HG02763 (cell line): ENCODE results near the gene OTOGL.
"Not testable (repeated sequence)": the region's sequence is repeated elsewhere in the genome, so short reads cannot be mapped to it uniquely, and the experiment has no call there.

Source experiments
- ATAC-seq: cut with Tn5 transposase; IDR thresholded peaks from one replicate; pipeline ENCODE4 v1.9.1; 2021; ENCODE audit warnings: mild to moderate bottlenecking, moderate library complexity; ENCODE audit not compliant: unreplicated experiment

Gene OTOGL

DNA sequence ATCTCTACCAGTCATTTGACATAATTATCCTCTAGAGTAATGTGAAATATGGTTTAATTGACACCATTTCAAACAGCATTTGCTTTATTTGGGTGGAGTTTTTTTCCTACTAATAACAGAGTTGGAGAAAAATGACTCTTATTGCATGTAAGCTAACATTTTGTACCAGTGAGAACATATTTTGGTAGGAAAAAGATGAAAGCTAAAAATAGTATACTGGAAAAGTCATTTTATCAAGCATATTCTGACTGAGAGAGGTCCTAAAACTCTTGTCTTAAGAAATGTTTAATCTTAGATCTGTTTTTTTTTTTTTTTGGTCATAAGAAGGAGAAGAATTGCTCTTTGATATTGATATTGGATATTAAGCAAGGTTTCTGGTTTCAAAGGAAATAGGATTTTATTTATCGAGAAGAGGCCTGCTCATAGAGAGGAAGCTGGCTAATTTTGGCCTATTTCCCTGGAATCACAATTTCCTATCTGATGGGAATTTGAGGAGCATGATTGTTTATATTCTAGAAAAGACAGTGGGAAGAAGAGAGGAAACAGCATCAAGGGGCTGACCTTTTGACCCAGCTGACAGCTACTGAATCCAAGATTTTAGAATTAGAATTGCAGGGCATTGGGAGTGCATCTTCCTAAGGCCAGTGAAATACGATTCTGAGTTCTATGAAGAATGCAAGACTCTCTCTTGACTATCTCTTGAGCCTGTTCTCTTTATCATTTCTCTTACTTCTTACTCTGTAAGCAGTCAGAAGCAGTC, 19.4 kb downstream of the OTOGL start:
- no peak for ATAC-seq

DNA sequence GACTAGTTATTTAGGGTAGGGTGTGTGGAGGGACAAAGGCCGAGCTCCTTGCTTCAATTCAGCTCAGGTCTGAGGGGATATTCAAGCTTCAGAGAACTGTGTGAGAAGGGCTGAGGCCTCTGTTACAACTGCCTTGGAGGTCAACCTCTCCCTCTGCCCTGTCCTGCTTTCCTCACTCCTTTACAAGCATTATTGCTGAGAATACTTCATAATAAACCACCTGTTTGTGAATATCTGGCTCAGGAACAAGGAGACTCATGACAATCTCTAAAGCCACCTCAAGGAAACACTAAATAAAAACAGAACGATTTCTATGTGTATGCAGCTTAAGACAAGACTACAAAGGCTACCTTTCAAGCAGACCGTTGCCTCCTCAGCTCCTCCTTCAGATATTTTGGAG, 21.7 kb downstream of the OTOGL start:
- ATAC-seq, result no peak

DNA sequence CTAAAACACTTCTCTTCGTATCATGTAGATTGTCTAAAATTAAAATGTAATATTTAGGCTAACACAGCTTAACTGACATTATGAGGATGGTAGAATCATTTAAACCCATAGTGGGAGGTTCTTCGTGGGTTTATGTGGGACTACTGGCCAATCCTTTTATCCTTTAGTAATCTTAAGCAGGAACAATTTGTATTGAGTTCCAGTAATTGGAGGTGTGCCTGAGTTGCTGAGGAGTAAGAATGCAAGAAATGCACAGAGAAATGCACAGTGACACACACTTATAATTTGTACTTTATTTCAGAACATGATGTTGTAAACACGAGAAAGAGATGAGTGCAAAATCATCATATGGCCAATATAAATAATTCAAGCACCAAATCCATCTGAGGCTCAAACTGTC, 22.3 kb downstream of the OTOGL start:
- no peak for ATAC-seq

DNA sequence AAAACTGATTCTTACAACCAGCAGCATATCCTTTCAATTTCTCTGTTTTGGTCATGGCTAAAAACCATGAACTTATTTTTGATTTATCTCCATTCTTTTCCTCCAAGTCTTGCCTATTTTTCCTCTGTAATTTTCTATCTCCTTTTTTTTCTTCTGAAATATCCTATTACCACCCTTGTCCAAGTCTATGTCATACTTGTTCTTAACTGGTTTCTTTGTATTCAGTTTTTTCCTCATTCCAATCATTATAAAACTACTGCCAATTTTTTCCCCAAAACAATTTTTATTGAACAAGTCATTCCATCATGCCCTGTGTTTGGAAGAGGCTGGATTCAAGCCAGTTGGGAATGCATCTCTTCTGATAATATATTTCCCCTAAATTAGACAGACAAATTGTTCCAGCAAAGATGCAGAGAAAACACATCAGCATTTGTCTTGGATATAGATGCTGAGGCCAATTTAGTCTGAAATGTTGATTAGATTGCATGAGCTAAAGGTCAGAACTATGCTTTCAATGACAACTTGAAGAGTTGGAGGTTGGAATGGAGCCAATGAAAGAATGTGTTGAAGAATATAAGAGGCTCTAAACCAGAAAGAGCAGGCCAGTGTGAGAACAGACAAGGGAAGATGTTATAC, 30.7 kb downstream of the OTOGL start:
- no peak for ATAC-seq

DNA sequence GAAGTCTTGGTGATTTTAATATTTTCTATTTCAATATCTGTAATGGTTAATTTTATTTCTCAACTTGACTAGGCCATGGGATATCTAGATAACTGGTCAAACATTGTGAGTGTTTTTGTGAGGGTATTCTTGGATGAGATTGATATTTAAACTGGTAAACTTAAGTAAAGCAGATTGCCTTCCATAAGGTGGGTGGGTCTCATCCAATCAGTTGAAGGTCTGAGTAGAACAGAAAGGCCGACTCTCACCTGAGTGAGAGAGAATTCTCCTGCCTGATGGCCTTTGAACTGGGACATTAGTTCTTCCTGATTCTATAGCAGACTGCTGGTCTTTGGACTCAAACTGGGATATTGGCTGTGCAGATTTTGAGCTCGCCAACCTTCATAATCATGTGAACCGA, 36.3 kb downstream of the OTOGL start:
- ATAC-seq, result no peak

DNA sequence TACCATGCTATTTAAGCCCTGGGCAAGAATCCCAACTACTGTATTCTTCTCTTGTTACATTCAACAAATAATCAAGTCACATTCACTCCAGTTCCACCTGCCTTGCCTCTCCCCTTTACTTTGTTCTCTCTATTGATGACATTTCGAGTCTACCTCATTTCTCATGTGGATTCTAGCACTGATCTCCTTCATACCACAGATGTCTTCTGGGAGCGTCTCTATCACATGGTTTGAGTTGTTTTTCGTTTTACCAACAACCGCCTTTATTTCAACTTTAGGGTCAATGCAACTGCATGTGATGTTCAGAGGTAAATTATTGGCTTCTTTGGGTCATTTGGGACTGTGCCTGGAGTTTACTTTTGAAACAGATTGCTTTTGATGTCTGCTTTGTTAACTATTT, 40.7 kb downstream of the OTOGL start:
- ATAC-seq, result no peak

DNA sequence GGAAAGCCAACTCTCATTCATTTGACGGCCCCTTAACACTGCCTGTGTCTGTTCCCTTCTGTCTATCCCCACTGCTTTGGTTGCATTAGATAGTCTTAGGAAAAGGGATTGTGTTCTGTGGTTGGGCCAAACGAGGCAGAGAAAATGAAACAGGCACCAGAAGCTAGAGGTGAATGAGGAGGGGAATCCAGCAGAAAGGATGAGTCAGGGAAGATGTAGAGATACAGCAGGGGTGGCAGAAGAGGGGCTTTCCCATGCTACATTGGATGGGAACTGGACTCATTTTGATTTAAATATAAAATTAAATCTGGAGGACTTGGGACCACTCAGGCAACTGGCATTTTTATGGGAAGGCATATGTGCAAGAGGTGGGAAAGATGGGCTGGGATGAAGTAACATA, 43.3 kb downstream of the OTOGL start:
- no peak for ATAC-seq

DNA sequence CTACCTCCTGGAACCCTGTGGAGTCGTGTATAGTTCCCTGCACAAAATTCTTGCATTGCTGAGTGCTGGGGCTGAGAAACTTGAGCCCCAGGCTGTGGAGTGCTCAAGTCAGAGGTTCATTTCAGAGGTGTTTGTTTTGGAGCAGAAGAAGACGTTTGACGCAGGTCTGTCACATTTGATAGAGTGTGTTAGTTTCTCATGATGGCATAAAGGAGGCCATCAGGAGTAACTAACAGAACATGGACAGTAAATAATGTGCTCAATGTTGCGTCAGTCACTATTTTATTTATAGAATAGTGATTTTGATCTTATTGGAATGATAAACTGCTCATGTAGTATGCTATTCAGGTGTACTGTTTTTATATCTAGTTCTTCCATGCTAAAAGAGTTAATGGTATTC, 44.2 kb downstream of the OTOGL start:
- ATAC-seq, result no peak

DNA sequence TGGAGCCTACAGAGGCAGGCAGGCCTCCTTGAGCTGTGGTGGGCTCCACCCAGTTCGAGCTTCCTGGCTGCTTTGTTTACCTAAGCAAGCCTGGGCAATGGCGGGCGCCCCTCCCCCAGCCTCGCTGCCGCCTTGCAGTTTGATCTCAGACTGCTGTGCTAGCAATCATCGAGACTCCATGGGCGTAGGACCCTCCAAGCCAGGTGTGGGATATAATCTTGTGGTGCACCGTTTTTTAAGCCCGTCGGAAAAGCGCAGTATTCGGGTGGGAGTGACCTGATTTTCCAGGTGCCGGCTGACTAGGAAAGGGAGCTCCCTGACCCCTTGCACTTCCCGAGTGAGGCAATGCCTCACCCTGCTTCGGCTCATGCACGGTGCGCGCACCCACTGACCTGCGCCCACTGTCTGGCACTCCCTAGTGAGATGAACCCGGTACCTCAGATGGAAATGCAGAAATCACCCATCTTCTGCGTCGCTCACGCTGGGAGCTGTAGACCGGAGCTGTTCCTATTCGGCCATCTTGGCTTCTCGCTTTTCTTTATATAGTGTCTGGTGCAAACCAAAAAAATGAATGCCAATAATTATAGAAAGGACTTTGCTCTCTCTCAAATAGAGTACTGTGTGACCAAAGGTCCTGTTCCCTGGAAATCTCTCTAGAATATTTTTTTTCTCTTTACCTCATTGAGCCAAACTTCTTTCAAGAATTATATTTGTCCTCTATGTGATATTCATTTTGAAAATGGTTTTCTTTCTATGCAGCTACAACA, 50.4 kb downstream of the OTOGL start:
- not testable (repeated sequence) for ATAC-seq

DNA sequence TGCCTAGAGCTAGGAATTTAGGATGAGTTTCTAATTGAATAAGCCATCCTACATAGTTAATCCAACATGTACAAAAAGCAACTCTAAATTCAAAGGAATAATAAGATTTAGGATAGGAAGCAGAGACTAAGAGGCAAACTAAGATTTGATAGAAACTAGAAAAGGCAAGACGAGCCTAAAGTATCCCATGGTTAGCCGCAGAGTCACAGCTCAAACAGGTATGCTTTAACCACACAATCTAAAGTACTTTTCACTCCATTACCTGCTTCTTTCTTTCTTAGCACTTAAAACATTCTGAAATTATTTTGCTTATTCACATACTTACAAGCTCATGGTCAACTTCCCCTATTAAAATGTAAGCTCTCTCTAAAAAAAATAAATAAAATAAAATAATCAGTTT, 51.8 kb downstream of the OTOGL start:
- ATAC-seq, result no peak

DNA sequence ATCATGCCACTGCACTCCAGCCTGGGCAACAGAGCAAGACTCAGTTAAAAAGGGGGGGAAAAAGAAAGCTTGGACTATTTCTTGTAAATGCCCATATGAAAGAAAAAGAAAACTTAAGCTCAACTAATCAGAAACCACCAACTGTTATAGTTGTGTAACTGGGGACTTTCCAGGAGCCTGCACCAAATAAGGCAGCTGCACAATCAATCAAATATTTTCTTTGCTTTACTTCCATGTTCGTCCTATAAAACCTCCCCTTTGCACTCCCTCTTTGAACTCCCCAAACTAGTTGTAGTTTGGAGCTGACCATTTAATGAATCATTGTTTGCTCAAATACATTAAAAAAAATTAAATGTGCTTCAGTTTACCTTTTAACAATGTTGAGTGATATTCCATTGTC, 54.9 kb downstream of the OTOGL start:
- no peak for ATAC-seq

DNA sequence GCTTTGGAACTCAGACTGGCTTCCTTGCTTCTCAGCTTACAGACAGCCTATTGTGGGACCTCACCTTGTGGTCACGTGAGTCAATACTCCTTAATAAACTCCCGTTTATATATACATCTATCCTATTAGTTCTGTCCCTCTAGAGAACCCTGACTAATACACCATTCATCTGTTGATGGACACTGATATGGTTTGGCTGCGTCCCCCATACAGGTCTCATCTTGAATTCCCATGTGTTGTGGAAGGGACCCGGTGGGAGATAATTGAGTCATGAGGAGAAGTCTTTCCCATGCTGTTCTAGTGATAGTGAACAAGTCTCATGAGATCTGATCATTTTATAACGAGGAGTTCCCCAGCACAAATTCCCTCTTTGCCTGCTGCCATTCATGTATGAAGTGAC, 57.0 kb downstream of the OTOGL start:
- ATAC-seq, result no peak

DNA sequence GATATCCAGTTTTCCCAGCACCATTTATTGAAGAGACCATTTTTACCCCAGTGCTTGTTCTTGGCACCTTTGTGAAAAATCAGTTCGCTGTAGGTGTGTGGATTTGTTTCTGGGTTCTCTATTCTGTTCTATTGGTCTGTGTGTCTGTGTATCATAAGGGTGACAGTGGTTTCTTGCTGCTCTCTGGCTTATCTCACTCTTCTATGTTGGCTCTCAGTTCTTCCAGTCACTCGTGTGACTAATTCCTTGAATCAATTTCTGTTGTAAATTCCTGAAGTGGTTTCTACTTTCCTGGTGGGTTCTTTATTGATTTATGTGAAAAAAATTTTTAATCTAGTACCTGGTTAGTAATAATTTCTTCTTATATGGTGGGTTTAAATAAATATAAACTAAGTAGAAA, 58.3 kb downstream of the OTOGL start:
- no peak for ATAC-seq

DNA sequence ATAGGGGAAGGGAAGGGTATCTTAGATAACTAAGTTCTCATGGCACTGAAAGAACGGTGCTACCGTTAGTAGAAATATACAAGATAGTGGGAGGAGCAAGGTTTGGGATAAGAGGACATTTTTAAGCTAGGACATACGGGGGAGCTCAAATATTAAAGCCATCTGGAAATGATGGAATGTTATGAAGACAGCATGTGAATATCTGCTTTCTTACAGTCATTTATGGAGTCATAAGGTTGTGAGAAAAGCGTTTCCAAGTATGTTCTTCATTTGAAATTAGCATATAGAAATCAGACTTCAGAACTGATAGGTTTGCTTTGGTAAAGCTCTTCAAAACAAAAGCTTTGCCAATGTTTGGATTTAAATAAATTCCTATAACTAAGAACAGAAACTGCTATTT, 62.3 kb downstream of the OTOGL start:
- no peak for ATAC-seq

DNA sequence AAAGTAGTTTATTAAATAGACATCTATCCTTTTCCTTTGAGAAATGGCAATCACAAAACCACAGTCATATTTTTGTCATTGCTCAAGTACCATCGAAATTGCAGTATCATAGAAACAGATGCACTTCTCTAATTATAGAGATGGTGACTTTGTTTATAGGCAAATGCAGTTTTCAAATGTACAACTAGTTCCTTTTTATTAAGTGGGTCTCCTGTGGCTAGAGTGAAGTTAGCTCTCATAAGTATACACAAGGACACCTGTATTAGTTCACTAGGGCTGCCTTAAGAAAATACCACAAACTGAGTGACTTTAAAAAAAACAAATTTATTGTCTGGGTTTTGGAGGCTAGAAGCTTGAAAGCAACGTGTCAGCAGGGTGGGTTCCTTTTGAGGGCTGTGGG, 62.8 kb downstream of the OTOGL start:
- ATAC-seq, result no peak

DNA sequence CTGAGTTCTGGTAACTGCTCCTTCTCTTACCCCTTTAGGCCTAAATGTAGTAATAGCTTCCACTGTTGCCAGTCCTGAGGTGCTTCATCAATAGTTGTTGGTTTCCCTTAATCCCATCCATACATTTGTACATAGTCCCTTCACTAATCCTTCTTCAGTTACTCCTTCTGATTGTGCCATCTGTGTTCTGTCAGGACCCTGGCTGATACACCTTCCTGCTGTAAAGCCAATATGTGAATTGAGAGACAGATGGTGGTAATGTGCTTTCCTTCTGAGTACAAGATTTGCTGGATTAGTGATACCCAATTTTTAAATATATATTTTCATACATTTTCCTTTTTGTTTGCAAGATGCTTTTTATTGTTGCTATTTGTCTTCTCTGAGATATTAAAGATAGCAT, 66.4 kb downstream of the OTOGL start:
- no peak for ATAC-seq

DNA sequence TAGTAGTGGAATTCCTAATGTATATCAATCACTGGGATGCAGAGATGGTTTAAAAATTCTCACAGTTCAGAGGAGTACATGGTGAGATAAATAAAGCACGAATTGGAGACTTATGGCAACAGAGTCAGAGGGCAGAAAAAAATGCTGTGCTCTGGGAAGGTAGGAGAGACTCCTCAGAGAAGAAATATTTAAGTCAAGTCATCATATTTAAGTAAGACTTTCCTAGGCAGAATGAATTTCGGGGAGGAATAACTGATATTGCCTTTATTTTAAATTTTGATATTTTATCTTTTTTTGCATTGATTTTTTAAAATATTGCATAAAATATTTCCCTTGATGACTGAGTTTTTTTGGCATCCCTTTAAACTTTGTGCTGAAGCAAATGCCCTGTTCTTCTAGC, 67.4 kb downstream of the OTOGL start:
- no peak for ATAC-seq

DNA sequence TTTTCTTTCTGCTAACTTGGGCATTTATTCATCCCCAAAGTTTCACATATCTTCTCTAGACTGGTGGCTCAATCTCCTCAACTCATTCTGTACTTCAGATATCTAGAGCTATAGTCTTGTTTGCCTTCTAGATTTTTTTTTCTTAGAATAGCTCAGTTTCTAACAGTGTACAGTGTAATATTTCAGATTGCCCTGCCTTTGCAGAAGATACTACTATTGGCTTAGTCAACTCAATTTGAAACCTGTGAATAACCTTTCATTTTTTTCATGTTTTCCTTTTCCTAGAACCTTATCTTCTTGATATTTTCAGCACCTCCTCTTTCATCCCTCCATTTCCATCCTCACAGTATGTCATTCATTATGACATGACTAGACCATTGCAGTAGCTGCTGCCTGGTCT, 69.6 kb downstream of the OTOGL start:
- ATAC-seq, result no peak

DNA sequence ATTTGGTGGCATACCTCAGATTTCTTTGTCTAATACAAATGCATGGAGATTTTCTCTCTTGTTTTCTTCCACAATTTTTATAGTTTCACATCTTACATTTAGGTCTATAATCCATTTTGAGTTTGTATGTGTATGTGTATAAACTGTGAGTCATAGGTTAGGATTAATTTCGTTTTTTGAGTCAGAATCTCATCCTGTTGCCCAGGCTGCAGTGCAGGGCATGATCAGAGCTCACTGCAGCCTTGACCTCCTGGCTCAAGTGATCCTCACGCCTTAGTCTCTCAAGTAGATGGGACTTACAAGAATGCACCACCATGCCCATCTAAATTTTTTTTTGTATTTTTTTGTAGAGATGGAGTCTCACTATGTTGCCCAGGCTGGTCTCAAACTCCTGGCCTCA, 71.6 kb downstream of the OTOGL start:
- no peak for ATAC-seq

DNA sequence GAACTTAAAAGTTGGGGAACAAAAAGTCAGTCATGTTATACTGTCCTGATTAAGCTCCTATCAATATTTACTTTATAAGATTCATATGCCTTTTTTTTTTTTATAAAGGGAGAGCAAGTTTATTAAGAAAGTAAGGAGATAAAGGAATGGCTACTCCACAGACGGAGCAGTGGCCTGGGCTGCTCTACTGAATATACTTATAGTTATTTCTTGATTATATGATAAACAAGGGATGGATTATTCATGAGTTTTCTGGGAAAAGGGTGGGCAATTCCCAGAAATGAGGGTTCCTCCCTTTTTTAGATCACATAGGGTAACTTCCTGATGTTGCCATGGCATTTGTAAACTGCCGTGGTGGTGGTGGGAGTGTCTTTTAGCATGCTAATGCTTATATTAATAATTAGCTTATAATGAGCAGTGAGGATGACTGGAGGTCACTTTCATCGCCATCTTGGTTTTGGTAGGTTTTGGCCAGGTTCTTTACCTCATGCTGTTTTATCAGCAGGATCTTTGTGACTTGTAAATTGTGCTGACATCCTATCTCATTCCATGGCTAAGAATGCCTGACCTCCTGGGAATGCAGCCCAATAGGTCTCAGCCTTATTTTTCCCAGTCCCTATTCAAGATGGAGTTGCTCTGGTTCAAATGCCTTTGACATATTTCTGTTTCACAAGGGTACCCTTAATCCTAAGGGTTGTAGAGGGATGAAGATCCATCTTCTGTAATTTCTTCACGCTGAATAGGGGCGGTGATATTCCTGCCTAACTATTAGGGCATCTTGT, 73.9 kb downstream of the OTOGL start:
- no peak for ATAC-seq

DNA sequence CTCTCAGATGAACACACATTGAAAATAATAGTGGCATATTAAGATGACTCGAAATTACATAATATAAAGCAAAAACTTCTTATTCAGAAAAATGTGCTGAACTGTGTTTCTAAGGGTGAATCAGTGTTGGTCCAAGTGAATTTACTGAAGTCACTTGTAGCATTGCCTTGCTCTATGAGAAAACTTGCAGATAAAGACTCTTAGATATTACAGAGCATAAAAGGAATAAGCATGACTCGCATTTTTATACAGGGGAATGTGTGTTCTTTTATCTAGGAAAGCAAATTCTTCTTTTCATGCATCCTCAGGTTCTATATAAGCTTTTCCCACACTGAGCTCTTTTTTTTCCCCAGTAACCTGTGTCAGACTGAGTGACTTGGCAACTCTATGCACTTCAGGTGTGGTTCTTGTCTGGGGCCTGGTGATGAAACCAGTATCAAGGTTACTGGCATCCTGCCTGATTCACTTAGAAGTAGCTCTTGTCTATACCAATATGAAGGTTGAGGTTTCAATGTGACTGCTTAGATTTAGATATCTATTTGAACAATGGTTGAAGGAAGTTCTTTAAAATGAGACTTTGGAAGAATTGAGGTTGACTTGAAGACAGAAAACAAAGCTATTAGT, 76.1 kb downstream of the OTOGL start:
- ATAC-seq, result no peak
